Stimulated activated CD8-positive, alpha-beta memory T cell treated with anti-CD3 and anti-CD28 coated beads, Interleukin-7, amount 100 ng/mL, for 24 hours (primary cell): ENCODE results near the gene OSER1.
"Not testable (repeated sequence)": the region's sequence is repeated elsewhere in the genome, so short reads cannot be mapped to it uniquely, and the experiment has no call there.

Source experiments
- DNase-seq: peaks from one replicate; pipeline ENCODE4 v3.0.0-alpha.2; 2020; ENCODE audit warnings: low read depth

The OSER1 gene

GRCh38 chr20:44210406-44211176 is at the start of gene OSER1:
OSER1 (minus strand) TSS chr20:44210771; CDS start chr20:44206957, 3,814 bp downstream.
- DNase-seq = peak; percentile 94

- no peak for DNase-seq
Measured at GRCh38 chr20:44258226-44258890, 47.8 kb upstream of the OSER1 start.

- DNase-seq = no peak
Measured at GRCh38 chr20:44256961-44257360, 46.4 kb upstream of the OSER1 start.

- no peak for DNase-seq
Measured at GRCh38 chr20:44255942-44256341, 45.4 kb upstream of the OSER1 start.

GRCh38 chr20:44254073-44254472 is 43.5 kb upstream of the OSER1 start:
- no peak for DNase-seq

GRCh38 chr20:44253528-44253927 is 43.0 kb upstream of the OSER1 start:
- DNase-seq = no peak

GRCh38 chr20:44251284-44251683 is 40.7 kb upstream of the OSER1 start:
- DNase-seq = no peak

- DNase-seq = no peak
Measured at GRCh38 chr20:44248410-44248759, 37.8 kb upstream of the OSER1 start.

GRCh38 chr20:44247586-44248409 is 37.2 kb upstream of the OSER1 start:
- DNase-seq = no peak

GRCh38 chr20:44247131-44247571 is 36.6 kb upstream of the OSER1 start, which contains the start of gene GDAP1L1:
GDAP1L1 (plus strand) TSS chr20:44247308; CDS start chr20:44247335, 27 bp downstream.
- DNase-seq = no peak

- DNase-seq = no peak
Measured at GRCh38 chr20:44245977-44246376, 35.4 kb upstream of the OSER1 start.

- no peak for DNase-seq
Measured at GRCh38 chr20:44241796-44242195, 31.2 kb upstream of the OSER1 start.

- not testable (repeated sequence) for DNase-seq
Measured at GRCh38 chr20:44236840-44237239, 26.3 kb upstream of the OSER1 start.

GRCh38 chr20:44235702-44236101 is 25.1 kb upstream of the OSER1 start:
- no peak for DNase-seq

- DNase-seq = no peak
Measured at GRCh38 chr20:44234566-44235317, 24.2 kb upstream of the OSER1 start.

- DNase-seq = no peak
Measured at GRCh38 chr20:44233436-44234016, 23.0 kb upstream of the OSER1 start.

GRCh38 chr20:44232469-44232856 is 21.9 kb upstream of the OSER1 start:
- not testable (repeated sequence) for DNase-seq

- no peak for DNase-seq
Measured at GRCh38 chr20:44231713-44232468, 21.3 kb upstream of the OSER1 start.

GRCh38 chr20:44231193-44231592 is 20.6 kb upstream of the OSER1 start:
- no peak for DNase-seq

GRCh38 chr20:44228465-44229258 is 18.1 kb upstream of the OSER1 start:
- no peak for DNase-seq
